NB4 (cell line): Measurements from ENCODE around the gene FBXO4.

ENCODE experiments used
- POLR2A ChIP-seq: IDR thresholded peaks from 2 replicates; pipeline ENCODE4 v1.6.1; 2011; ENCODE audit warnings: mild to moderate bottlenecking; ENCODE audit not compliant: insufficient read length; ENCODE audit errors: extremely low read depth
- TF ChIP-seq, protein P1 (sequence below): IDR thresholded peaks from one replicate; pipeline ENCODE4 v1.5.1; 2012; ENCODE audit warnings: low read depth, low read length

DNA sequence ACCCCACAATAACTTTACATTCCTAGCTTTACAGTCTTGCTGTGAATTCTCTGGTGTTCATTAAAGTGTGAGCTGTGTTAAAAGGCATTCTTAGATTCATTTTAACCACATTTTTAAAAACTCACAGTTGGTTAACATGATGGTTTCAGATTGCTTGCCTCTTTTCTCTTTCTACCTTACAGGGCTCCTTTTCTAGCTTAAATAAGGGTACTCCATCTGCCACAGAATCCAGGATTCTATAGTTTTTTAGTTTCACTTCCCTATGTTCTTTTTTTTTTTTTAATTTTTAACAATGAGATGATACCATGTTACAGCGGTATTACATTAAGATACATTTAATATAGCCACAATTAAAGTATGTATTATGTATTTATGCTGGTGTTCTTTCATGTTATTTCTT, 3.9 kb upstream of the FBXO4 start:
- TF ChIP-seq, protein P1, sequence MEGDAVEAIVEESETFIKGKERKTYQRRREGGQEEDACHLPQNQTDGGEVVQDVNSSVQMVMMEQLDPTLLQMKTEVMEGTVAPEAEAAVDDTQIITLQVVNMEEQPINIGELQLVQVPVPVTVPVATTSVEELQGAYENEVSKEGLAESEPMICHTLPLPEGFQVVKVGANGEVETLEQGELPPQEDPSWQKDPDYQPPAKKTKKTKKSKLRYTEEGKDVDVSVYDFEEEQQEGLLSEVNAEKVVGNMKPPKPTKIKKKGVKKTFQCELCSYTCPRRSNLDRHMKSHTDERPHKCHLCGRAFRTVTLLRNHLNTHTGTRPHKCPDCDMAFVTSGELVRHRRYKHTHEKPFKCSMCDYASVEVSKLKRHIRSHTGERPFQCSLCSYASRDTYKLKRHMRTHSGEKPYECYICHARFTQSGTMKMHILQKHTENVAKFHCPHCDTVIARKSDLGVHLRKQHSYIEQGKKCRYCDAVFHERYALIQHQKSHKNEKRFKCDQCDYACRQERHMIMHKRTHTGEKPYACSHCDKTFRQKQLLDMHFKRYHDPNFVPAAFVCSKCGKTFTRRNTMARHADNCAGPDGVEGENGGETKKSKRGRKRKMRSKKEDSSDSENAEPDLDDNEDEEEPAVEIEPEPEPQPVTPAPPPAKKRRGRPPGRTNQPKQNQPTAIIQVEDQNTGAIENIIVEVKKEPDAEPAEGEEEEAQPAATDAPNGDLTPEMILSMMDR = no peak
- TF ChIP-seq POLR2A = no peak
